HT-29 (cell line): ENCODE results near the gene LCN6. TPM values are rescaled to one million over a fixed set of nuclear protein-coding genes. Genes with fewer than 3 reads are reported as not detected.
A peak's percentile ranks its signal among the peaks of the same experiment; 100 is the strongest.

Source experiments
- DNase-seq: peaks from one replicate; pipeline ENCODE4 v3.0.0-alpha.2; 2015; ENCODE audit warnings: low spot score
- total RNA-seq: library from RNA; depleted of rRNA; stranded (reverse); fragments of >200 nt; shearing (Covaris generic); gene quantifications from 2 replicates; pipeline ENCODE4 v1.2.3, GENCODE V29; 2014

The LCN6 gene
- total RNA-seq, 1 experiment from 2014 or later, result not detected

- DNase-seq, result no peak
These were observed 3.6 kb downstream of the LCN6 start for GRCh38 chr9:136744773-136745172.

- no peak for DNase-seq
These were observed 4.6 kb downstream of the LCN6 start for GRCh38 chr9:136743639-136744211.

GRCh38 chr9:136742591-136743391, 5.5 kb downstream of the LCN6 start, which contains the start of gene LCN10:
Gene LCN10, minus strand, starts transcription at chr9:136742940. Its CDS starts 37 bp downstream, at chr9:136742903.
- DNase-seq, result no peak

GRCh38 chr9:136741883-136742571, 6.3 kb downstream of the LCN6 start:
- DNase-seq, result no peak

GRCh38 chr9:136740971-136741882, 7.1 kb downstream of the LCN6 start:
- DNase-seq, result no peak

- no peak for DNase-seq
These were observed 7.8 kb downstream of the LCN6 start for GRCh38 chr9:136740491-136740890.

- DNase-seq, result no peak
These were observed 8.3 kb downstream of the LCN6 start for GRCh38 chr9:136740069-136740468.

GRCh38 chr9:136739509-136739908, 8.8 kb downstream of the LCN6 start:
- DNase-seq, result no peak

- DNase-seq, result no peak
These were observed 9.4 kb downstream of the LCN6 start for GRCh38 chr9:136738960-136739359.

GRCh38 chr9:136735812-136736480, 12.4 kb downstream of the LCN6 start:
- no peak for DNase-seq

GRCh38 chr9:136734837-136735496, 13.4 kb downstream of the LCN6 start:
- no peak for DNase-seq

- no peak for DNase-seq
These were observed 14.7 kb downstream of the LCN6 start for GRCh38 chr9:136733611-136734010.

- no peak for DNase-seq
These were observed 15.7 kb downstream of the LCN6 start for GRCh38 chr9:136732444-136733178.

- DNase-seq, result no peak
These were observed 18.4 kb downstream of the LCN6 start for GRCh38 chr9:136729926-136730325.

- DNase-seq, result no peak
These were observed 19.2 kb downstream of the LCN6 start for GRCh38 chr9:136729144-136729543.

- peak; percentile 44 for DNase-seq
These were observed 19.7 kb downstream of the LCN6 start for GRCh38 chr9:136728548-136729123.

- DNase-seq, result peak; percentile 87
These were observed 20.2 kb downstream of the LCN6 start for GRCh38 chr9:136728080-136728547.

GRCh38 chr9:136726631-136727191, 21.6 kb downstream of the LCN6 start:
- DNase-seq, result peak; percentile 74

GRCh38 chr9:136726118-136726517, 22.2 kb downstream of the LCN6 start:
- DNase-seq, result no peak
